Left ventricle myocardium inferior (tissue), 1 donor: ENCODE data around the gene JUNB. TPM values are rescaled to one million over a fixed set of nuclear protein-coding genes. Genes with fewer than 3 reads are reported as not detected.

Experiments used
- DNase-seq: peaks from one replicate; pipeline ENCODE4 v3.0.0-alpha.2; 2020
- H3K27ac ChIP-seq: fragments of 200-600 bp; replicated peaks from 2 replicates; pipeline ENCODE4 v1.8.0; 2021
- H3K27me3 ChIP-seq: fragments of 200-600 bp; 2 replicates; pipeline ENCODE4 v1.8.0; 2021; ENCODE audit warnings: low read depth
- H3K36me3 ChIP-seq: fragments of 200-600 bp; 2 replicates; pipeline ENCODE4 v1.8.0; 2021
- H3K4me1 ChIP-seq: fragments of 200-600 bp; 2 replicates; pipeline ENCODE4 v1.8.0; 2021
- H3K4me3 ChIP-seq: fragments of 200-600 bp; 2 replicates; pipeline ENCODE4 v1.8.0; 2021; ENCODE audit warnings: mild to moderate bottlenecking, moderate library complexity
- H3K9me3 ChIP-seq: fragments of 200-600 bp; replicated peaks from 2 replicates; pipeline ENCODE4 v1.8.0; 2021
- CTCF ChIP-seq: fragments of 200-600 bp; IDR thresholded peaks from 2 replicates; pipeline ENCODE4 v1.8.0; 2021; ENCODE audit warnings: antibody characterized with exemption, mild to moderate bottlenecking, borderline replicate concordance
- intact Hi-C: fragments of 100-400 bp; cut with micrococcal nuclease; formaldehyde crosslinking; loops from one replicate; pipeline ENCODE4 v1.11.0; 2022
- total RNA-seq: library from RNA; stranded (reverse); fragmentation: NEBNext Ultra II Directional; extraction: Animal tissue kit (Norgen Biotek cat#: 25700); gene quantifications from one replicate; pipeline ENCODE4 v1.2.1, GENCODE V29; 2021
- donor health status: DM: no; HTN: yes; CAD: no; lungs with severe emphysema.

JUNB gene
- total RNA-seq, 1 donor from 2014 or later, result 26.7 TPM

DNA sequence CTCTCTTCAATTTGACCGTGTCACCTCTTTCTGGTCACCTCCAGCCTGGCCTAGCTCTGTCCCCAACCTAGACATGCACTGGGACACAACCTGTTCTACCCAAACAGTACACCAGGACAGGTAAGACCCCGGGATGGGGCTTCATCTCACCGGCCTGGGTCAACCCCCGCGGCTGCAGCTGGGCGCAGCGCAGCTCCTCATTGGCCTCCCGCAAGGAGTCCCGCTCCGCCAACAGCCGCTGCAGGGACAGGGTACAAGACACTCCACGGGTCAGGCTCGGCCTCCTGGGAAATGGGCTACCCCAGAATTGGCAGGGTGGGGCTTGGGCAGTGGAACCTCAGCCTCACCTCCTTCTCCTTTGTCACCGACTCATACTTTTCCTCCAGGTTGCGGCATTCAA lies 23.6 kb upstream of the JUNB start:
- Histone ChIP-seq H3K27ac (no peak overlapping the region), H3K4me3 (no peak overlapping the region), H3K36me3 (peaks cover 44% of the 10 kb centered on the region), H3K27me3 (no peaks in the 10 kb centered on the region), H3K9me3 (no peaks in the 10 kb centered on the region), H3K4me1 (peaks cover 48% of the 10 kb centered on the region)
- no peak for DNase-seq
- intact Hi-C loops, result loop anchor here (10.0 kb wide), 1 partner anchor 77 kb away; no protein-coding TSS in a partner anchor
- no peak for TF ChIP-seq CTCF

GRCh38 chr19:12769689-12770088 lies 21.6 kb upstream of the JUNB start:
- H3K36me3 ChIP-seq, result peaks cover 34% of the 10 kb centered on the region
- no peak for TF ChIP-seq CTCF
- H3K4me3 ChIP-seq, result no peak overlapping the region
- H3K27me3 ChIP-seq, result no peaks in the 10 kb centered on the region
- H3K9me3 ChIP-seq, result no peaks in the 10 kb centered on the region
- DNase-seq, result no peak
- H3K4me1 ChIP-seq, result peaks cover 58% of the 10 kb centered on the region
- peak overlapping the region; percentile 23 for H3K27ac ChIP-seq
- intact Hi-C loops, result loop anchor here (10.0 kb wide), 1 partner anchor 75 kb away; no protein-coding TSS in a partner anchor

DNA sequence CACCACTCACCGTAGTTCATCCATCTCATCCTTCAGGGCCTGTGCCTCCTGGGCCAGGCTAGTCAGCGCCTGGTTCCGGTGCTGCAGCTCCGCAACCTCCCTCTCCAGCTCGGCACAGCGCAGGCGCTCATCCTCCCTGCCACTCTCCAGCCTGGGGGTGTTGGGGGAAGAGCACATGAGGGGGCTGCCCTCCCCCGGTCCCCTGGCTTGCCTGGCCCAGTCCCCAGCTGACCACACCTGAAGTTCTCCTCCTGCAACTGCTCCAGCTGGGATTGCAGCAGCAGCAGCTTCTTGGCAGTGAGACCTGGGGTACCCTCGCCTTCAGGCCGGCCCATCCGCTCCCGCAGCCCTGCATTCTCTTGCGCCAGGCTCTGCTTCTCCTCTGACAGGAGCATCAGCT lies 20.4 kb upstream of the JUNB start:
- Histone ChIP-seq H3K27ac (peak overlapping the region; percentile 93), H3K27me3 (no peaks in the 10 kb centered on the region), H3K9me3 (no peaks in the 10 kb centered on the region), H3K4me3 (no peak overlapping the region), H3K36me3 (peaks cover 29% of the 10 kb centered on the region), H3K4me1 (peaks cover 56% of the 10 kb centered on the region)
- intact Hi-C loops, result no loop called here
- DNase-seq, result no peak
- TF ChIP-seq CTCF, result no peak

- H3K4me3 ChIP-seq, result no peak overlapping the region
Observed at GRCh38 chr19:12772323-12772722, 19.0 kb upstream of the JUNB start.

DNA sequence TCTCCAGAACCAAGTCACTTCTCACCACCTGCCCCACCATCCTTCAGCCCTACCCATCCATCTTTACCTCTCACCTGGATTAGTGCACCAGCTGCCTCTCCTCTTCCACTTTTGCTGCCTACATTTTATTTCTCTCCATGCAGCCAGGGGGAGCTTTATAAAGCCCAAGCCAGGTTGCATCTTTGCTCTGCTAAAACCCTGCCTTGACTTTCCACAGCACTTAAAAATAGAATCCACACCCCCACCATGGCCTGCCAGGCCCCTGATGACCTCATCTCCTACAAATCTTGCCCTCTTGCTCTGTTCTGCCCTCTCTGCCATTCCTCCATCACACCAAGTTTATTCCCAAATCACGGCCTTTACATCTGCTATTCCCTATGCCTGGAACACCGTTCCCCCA lies 17.7 kb upstream of the JUNB start:
- intact Hi-C loops, result no loop called here
- H3K36me3 ChIP-seq, result peaks cover 22% of the 10 kb centered on the region
- peaks cover 69% of the 10 kb centered on the region for H3K4me1 ChIP-seq
- no peak overlapping the region for H3K4me3 ChIP-seq
- H3K9me3 ChIP-seq, result no peaks in the 10 kb centered on the region
- H3K27ac ChIP-seq, result peak overlapping the region; percentile 93
- peak; percentile 48 for DNase-seq
- H3K27me3 ChIP-seq, result no peaks in the 10 kb centered on the region
- peak; percentile 57 for TF ChIP-seq CTCF

More at GRCh38 chr19:12772323-12772722, 19.0 kb upstream of the JUNB start:
- peak; percentile 65 for DNase-seq
- Histone ChIP-seq H3K27me3 (no peaks in the 10 kb centered on the region), H3K4me1 (peaks cover 56% of the 10 kb centered on the region), H3K9me3 (no peaks in the 10 kb centered on the region), H3K27ac (peak overlapping the region; percentile 93), H3K36me3 (peaks cover 29% of the 10 kb centered on the region)
- intact Hi-C loops, result no loop called here
- TF ChIP-seq CTCF, result no peak
